ENCODE results near the gene DCTN3. TPM values are rescaled to one million over a fixed set of nuclear protein-coding genes. Genes with fewer than 3 reads are reported as not detected.

Gene DCTN3
- polyA plus RNA-seq (2013, experiment 1 of 2; ENCODE audit: insufficient read length) = 101 TPM
- polyA plus RNA-seq (2013, experiment 2 of 2; ENCODE audit: insufficient read length) = 94.0 TPM

GRCh38 chr9:34620061-34620994 is at the start of gene DCTN3:
DCTN3 (minus strand) TSS chr9:34620495; CDS start chr9:34620464, 31 bp downstream.
- DNase-seq = peak; percentile 95

GRCh38 chr9:34665381-34666250 is 45.3 kb upstream of the DCTN3 start:
- peak; percentile 96 for DNase-seq

DNA sequence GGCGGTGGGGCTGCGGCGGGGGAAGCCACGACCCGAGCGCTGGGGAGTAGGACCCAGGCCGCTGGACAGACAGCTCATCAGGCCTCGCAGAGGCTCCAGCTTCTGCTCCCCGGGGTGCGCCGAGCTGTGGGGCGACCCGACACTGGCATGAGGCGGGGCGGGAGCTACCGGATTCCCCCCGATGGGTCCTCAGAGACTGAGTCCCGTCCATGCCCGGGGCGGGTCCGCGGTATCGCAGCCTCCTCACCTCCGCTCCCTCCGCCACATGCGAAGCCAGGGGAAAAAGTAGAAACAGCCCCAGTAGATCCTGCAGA is 44.7 kb upstream of the DCTN3 start:
- DNase-seq = no peak

GRCh38 chr9:34664281-34665066 is 44.2 kb upstream of the DCTN3 start:
- peak; percentile 77 for DNase-seq

DNA sequence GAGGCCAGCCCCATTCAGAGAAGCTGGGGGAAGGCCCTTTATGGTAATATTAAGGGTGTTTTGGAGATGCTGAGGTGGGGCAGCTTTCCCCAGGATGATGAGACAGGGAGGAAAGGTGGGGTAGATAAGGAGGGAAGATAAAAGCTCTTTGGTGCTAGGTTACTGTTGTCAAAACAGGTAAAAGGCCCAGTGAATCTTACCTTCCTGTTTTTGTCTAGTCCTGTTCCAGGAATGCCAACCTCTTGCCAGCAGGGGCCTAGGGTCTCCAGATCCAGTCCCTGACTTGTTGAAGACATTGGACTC is 43.0 kb upstream of the DCTN3 start:
- DNase-seq = no peak

GRCh38 chr9:34662526-34663302 is 42.4 kb upstream of the DCTN3 start, which contains the start of gene CCL27:
CCL27 (minus strand) TSS chr9:34662657; CDS start chr9:34662633, 24 bp downstream.
- no peak for DNase-seq

GRCh38 chr9:34659592-34660253 is 39.4 kb upstream of the DCTN3 start:
- no peak for DNase-seq

DNA sequence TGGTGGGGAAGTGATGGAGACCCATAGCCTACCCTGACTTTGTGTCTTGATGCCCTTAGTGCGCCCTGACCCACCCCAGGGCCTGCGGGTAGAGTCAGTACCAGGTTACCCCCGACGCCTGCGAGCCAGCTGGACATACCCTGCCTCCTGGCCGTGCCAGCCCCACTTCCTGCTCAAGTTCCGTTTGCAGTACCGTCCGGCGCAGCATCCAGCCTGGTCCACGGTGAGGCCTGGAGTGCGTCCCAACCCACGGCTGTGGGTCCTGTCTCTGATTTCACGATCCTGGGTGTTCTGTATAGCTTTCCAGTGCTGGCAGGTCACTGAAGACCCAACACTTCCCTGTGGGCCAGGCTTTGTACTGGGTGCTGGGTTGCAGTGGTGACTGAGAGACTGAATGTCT is 38.2 kb upstream of the DCTN3 start:
- DNase-seq = no peak

GRCh38 chr9:34656992-34657391 is 36.7 kb upstream of the DCTN3 start:
- no peak for DNase-seq

- no peak for DNase-seq
Measured at GRCh38 chr9:34655394-34655793, 35.1 kb upstream of the DCTN3 start.

- peak; percentile 91 for DNase-seq
Measured at GRCh38 chr9:34654323-34655051, 34.2 kb upstream of the DCTN3 start.

DNA sequence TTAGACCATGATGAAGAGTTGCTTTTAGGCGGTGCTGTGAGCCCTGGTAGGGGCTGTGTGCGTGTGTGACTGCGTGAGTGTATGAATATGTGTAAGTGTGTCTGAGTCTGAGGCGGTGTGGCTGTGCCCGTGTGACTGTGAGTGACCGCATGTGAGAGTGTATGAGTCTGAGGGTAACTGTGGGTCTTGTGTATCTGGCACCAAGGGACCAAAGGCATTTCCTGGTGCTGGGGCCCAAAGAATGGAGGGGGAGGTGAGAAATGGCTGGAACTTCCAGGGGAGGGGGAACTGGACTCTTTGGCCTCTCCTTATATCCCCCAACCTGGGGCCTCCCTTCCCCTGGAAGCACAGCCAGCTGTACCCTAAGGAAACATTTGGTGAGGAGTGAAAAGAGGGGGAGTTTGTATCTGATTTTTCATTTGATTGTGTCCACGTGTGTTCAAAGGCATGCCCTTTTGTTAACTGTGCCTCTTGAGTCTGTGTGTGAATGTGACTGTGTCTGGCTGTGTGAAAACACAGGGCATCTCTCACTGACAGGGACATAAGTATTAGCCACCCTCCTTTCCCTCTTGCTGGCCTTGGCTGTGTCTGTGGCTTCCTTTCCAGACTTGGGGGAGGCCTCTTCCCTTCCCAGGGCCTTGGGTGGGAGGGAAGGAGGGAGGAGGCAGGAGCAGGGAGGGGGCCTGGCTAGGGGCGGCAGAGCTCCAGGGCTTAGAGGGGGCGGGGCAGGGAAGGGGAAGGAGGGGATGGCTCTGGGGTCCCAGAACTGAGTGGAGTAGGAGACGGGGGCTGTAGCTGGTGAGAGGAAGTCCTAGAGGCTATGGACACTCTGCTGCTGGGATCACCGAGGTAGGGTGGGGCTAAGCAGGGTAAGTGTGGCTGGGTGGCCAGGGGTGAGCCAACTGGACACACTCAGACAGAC is 33.1 kb upstream of the DCTN3 start:
- DNase-seq = peak; percentile 80

DNA sequence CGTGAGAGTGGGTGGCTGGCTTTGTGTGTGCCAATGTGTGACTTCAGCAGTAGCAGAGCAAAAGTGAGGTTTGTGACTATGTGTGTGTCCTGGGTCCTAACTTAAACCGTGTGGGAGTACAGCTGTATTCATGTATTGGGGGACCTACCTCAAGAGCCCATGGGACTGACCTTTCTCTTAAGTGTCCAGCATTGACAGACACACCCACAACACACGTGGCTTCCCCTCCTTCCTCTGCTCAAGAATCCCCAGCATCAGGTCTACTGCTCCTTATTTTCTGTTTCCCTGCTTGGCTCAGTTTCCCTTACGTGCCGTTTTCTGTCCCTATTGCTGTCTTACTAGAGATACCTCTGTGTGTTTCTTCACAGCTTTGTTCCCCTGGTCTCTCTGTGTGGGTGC is 32.3 kb upstream of the DCTN3 start:
- no peak for DNase-seq

- DNase-seq = peak; percentile 91
Measured at GRCh38 chr9:34651876-34652601, 31.7 kb upstream of the DCTN3 start, which contains the start of gene IL11RA. IL11RA (plus strand) TSS chr9:34652185; CDS start chr9:34655218, 3,033 bp downstream.

DNA sequence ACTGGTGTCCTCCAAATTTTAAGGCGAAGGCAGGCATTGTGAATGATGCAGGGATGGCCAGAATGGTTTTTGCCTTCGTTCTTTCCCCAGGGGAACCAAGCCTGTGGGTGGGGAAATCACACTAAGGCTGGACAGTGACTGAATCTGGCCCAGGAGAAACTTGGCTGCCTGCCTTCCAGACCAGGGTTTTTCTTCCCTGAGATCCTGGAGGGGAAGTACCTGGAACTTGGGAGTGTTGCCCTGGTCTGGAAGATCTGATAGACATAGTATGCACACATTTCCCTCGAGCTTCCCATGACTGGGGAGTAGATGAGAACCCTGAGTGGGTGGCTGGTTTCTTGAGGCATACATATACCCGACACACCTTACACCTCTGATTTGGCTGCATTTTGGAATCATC is 31.0 kb upstream of the DCTN3 start:
- no peak for DNase-seq

DNA sequence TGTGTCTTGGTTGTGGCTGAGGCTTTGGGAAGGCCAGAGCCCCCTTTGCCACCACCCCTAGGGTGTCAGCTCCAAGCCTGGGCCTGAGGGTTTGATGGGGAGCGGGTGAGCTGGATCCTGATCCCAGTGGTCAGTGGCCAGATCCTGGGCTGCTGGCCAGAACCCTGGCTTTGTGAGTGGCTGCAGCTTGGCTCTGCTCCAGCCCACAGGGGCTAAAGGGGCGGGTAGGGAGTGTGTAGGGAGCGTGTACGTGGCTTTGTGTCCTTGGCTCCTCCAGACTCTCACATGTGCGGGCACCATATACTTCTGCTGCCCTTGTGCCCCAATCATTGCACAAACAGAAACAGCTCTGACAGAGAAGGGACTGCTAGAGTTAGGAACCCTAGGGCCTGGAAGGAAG is 30.5 kb upstream of the DCTN3 start:
- no peak for DNase-seq

DNA sequence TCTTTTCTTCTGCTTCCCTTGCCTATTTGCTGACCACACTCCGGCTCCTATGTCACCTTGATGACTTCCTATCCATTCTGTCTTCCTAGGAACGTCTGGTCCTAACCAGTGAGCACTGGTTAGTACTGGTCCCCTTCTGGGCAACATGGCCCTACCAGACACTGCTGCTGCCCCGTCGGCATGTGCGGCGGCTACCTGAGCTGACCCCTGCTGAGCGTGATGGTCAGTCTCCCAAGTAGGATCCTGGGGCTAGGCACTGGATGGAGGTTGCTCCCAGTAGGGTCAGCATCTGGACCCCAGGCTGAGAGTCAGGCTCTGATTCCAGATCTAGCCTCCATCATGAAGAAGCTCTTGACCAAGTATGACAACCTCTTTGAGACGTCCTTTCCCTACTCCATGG is 28.4 kb upstream of the DCTN3 start:
- no peak for DNase-seq

GRCh38 chr9:34647651-34648050 is 27.4 kb upstream of the DCTN3 start:
- DNase-seq = no peak

DNA sequence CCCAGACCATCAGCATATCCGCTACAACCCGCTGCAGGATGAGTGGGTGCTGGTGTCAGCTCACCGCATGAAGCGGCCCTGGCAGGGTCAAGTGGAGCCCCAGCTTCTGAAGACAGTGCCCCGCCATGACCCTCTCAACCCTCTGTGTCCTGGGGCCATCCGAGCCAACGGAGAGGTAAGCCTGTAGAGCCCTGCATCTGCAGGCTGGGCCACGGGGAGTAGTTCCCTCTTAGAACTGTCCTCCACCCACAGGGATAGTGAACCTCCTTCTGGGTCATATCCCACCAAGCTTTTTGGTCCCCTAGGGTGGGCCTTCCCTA is 26.7 kb upstream of the DCTN3 start:
- no peak for DNase-seq
